Stimulated activated CD8-positive, alpha-beta memory T cell treated with anti-CD3 and anti-CD28 coated beads, Interleukin-2, amount 100 ng/mL, for 48 hours (primary cell): ENCODE results near the gene ABO.
"Not testable (repeated sequence)": the region's sequence is repeated elsewhere in the genome, so short reads cannot be mapped to it uniquely, and the experiment has no call there.

Source experiments
- DNase-seq, 2 donors: peaks; one replicate each; pipeline ENCODE4 v3.0.0-alpha.2; 2020; ENCODE audit warnings: low read depth in 2 of 2

The ABO gene

GRCh38 chr9:133290751-133291302 is 15.8 kb upstream of the ABO start:
- no peak for DNase-seq

- no peak for DNase-seq
Measured at GRCh38 chr9:133286523-133286922, 11.5 kb upstream of the ABO start.

- no peak for DNase-seq
Measured at GRCh38 chr9:133285252-133285775, 10.3 kb upstream of the ABO start.

- DNase-seq, result no peak
Measured at GRCh38 chr9:133284362-133284761, 9.4 kb upstream of the ABO start.

GRCh38 chr9:133283255-133284032 is 8.4 kb upstream of the ABO start:
- not testable (repeated sequence) for DNase-seq

- no peak for DNase-seq
Measured at GRCh38 chr9:133282464-133283238, 7.7 kb upstream of the ABO start.

GRCh38 chr9:133280392-133280791 is 5.4 kb upstream of the ABO start:
- DNase-seq, result no peak

GRCh38 chr9:133278161-133279114 is 3.4 kb upstream of the ABO start:
- DNase-seq, result no peak

GRCh38 chr9:133277467-133277866 is 2.5 kb upstream of the ABO start:
- no peak for DNase-seq

- DNase-seq, result no peak
Measured at GRCh38 chr9:133276923-133277322, 1.9 kb upstream of the ABO start.

- DNase-seq, result no peak
Measured at GRCh38 chr9:133276001-133276884, 1.2 kb upstream of the ABO start.

GRCh38 chr9:133274236-133275104 is 531 bp downstream of the ABO start:
- DNase-seq, result no peak

GRCh38 chr9:133273819-133274218 is 1.2 kb downstream of the ABO start:
- no peak for DNase-seq

GRCh38 chr9:133273098-133273497 is 1.9 kb downstream of the ABO start:
- no peak for DNase-seq

- no peak for DNase-seq
Measured at GRCh38 chr9:133269537-133270362, 5.3 kb downstream of the ABO start.

- DNase-seq, result not testable (repeated sequence)
Measured at GRCh38 chr9:133269136-133269535, 5.9 kb downstream of the ABO start.

- DNase-seq, result no peak
Measured at GRCh38 chr9:133268335-133269056, 6.5 kb downstream of the ABO start.

GRCh38 chr9:133264235-133264764 is 10.7 kb downstream of the ABO start:
- no peak for DNase-seq
